ENCODE results near the gene FGGY.

The FGGY gene

DNA sequence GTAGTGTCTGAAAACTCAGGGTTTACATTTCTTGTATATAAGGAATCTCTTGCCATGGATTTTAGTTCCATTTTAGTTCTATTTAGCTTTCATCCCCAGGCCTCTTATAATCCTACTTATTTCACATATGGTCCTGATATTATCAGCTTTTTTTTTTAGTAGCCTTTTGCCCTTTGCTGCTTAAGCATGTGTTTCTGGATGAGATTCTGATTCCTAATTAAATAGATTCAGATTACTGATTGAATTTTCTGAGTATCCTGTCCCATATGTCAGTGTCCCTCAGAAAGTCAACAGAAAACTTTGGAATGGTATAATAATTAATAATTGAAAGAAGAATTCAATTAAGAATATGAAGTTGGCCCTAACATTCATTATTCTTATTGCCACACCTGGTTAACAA, 383.1 kb downstream of the FGGY start:
- DNase-seq (ENCODE audit: low spot score) = no peak
- no peak overlapping the region for H3K27ac ChIP-seq
- TF ChIP-seq, protein P1, sequence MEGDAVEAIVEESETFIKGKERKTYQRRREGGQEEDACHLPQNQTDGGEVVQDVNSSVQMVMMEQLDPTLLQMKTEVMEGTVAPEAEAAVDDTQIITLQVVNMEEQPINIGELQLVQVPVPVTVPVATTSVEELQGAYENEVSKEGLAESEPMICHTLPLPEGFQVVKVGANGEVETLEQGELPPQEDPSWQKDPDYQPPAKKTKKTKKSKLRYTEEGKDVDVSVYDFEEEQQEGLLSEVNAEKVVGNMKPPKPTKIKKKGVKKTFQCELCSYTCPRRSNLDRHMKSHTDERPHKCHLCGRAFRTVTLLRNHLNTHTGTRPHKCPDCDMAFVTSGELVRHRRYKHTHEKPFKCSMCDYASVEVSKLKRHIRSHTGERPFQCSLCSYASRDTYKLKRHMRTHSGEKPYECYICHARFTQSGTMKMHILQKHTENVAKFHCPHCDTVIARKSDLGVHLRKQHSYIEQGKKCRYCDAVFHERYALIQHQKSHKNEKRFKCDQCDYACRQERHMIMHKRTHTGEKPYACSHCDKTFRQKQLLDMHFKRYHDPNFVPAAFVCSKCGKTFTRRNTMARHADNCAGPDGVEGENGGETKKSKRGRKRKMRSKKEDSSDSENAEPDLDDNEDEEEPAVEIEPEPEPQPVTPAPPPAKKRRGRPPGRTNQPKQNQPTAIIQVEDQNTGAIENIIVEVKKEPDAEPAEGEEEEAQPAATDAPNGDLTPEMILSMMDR (conservative IDR thresholded peaks at IDR 0.05; ENCODE audit: low read depth) = no peak
- ChIA-PET POLR2A (ENCODE audit: low non-redundant PET) (no interaction called here), CTCF (no interaction called here)

DNA sequence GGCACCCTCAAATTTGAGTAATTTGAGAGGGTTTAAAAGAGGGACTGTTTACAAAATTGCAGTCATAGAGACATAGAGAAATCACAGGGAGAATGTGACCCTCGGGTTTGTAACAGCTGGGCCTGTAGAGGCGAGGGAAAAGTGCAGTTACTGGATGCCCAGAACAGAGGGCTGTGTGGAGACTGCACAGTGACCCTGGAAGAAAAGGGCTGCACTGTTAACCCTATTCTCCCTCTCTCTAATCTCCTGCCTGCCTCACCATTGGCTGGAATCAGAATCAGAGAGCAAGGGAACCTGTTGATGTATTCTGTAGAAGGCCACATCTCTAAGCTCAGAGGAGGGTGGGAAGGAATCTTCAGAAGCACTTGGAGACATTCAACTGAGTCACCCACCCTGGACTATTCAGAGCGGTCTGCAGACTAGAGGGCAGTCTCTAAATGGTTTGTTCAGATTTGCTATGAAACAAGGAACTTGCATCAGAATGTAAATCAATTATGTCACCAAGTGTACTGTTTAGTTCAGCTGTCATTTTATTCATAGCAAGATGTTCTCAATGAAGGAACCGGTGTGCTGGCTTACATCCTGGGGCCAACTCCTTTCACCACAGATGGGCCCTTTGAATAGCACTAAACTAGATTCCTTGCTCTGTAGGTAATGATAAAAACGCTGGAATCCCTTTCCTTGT, 385.6 kb downstream of the FGGY start:
- TF ChIP-seq, protein P1 (conservative IDR thresholded peaks at IDR 0.05; ENCODE audit: low read depth) = no peak
- no peak for DNase-seq (ENCODE audit: low spot score)
- no peak overlapping the region for H3K27ac ChIP-seq
- ChIA-PET CTCF (interaction anchor here (0.7 kb wide), 1 partner anchor 25 kb away, joined by 4 read pairs; no protein-coding TSS in a partner anchor), POLR2A (ENCODE audit: low non-redundant PET) (no interaction called here)

DNA sequence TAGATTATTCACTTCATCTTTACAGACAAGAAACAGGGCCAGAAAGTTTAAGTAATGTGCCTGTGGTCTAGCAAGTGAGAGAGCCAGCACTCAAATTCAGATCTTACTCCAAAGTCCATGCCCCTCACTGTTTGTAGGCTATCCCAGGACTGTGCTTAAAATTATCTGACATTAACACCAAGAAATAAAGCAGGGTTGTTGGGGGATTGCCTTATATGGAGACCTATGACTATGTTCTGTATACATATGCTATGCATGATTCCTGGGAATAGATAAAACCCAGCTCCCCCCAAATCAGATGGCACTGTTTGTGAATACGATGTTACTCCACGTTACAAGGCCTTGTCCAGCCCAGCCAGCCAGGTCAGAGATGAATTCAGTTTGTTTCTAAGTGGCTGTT, 386.3 kb downstream of the FGGY start:
- no peak for DNase-seq (ENCODE audit: low spot score)
- ChIA-PET POLR2A (ENCODE audit: low non-redundant PET) (no interaction called here), CTCF (interaction anchor here (0.7 kb wide), 1 partner anchor 24 kb away, joined by 4 read pairs; no protein-coding TSS in a partner anchor)
- TF ChIP-seq, protein P1 (conservative IDR thresholded peaks at IDR 0.05; ENCODE audit: low read depth) = no peak
- H3K27ac ChIP-seq = no peak overlapping the region

DNA sequence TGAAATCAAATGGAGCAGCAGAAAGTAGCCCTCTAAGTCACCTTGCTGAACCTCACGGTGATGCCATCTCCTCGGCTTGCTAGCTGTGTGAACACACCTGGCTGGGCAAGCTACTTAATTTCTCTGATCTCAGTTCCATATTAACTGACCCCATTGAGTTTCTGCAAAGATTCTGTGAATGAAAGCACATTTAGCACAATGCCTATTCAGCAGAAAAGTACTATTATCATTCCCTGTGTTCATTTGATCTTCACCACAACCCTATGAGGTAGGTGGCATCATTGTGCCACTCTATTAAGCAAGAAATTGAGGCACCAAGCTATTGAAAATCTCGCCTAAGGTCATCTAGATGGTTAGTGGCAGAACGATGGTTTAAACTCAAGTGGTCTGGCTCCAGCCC, 387.8 kb downstream of the FGGY start:
- CTCF ChIA-PET = interaction anchor here (0.5 kb wide), 1 partner anchor 899 kb away, joined by 4 read pairs; no protein-coding TSS in a partner anchor
- TF ChIP-seq, protein P1 (conservative IDR thresholded peaks at IDR 0.05; ENCODE audit: low read depth) = no peak
- no peak overlapping the region for H3K27ac ChIP-seq
- no peak for DNase-seq (ENCODE audit: low spot score)
- POLR2A ChIA-PET (ENCODE audit: low non-redundant PET) = no interaction called here

DNA sequence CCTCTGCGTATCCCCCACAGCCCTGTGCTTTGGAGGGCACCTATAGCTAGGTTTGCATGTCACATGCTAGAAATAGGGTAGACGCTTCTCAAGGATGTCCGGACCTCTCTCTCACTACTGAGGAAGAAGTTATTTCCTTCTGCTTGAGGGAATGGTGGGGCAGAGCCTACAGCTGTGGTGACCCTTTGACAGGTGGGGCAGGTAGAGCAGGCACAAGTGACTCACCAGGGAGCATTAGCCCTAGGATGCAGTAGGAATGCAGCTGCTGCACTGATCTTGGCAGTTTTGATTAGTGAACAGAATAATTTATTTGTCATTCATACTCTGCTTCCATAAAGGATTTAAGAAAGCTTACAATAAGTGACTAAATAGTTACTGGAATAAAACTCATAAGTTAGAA, 388.2 kb downstream of the FGGY start:
- ChIA-PET POLR2A (ENCODE audit: low non-redundant PET) (no interaction called here), CTCF (no interaction called here)
- DNase-seq (ENCODE audit: low spot score) = no peak
- TF ChIP-seq, protein P1 (conservative IDR thresholded peaks at IDR 0.05; ENCODE audit: low read depth) = no peak
- no peak overlapping the region for H3K27ac ChIP-seq

- CTCF ChIA-PET = interaction anchor here (0.7 kb wide), 1 partner anchor 9 kb away, joined by 3 read pairs; no protein-coding TSS in a partner anchor
- H3K27ac ChIP-seq = no peak overlapping the region
- POLR2A ChIA-PET (ENCODE audit: low non-redundant PET) = no interaction called here
- no peak for DNase-seq (ENCODE audit: low spot score)
- TF ChIP-seq, protein P1 (conservative IDR thresholded peaks at IDR 0.05; ENCODE audit: low read depth) = no peak
Observed at GRCh38 chr1:59685666-59686065, 388.8 kb downstream of the FGGY start.
